Peyer's patch (tissue), 4 donors: Measurements from ENCODE around the gene DGCR6L.
"Not testable (repeated sequence)": the region's sequence is repeated elsewhere in the genome, so short reads cannot be mapped to it uniquely, and the experiment has no call there.

Experiments used
- POLR2A ChIP-seq, 2 donors: fragments of 450-650 bp; IDR thresholded peaks; one replicate each; pipeline ENCODE4 v1.5.1; 2017; ENCODE audit warnings: antibody characterized with exemption in 2 of 2, mild to moderate bottlenecking in 2 of 2, moderate library complexity in 2 of 2
- TF ChIP-seq, protein P1 (sequence below), 6 experiments: fragments of 450-650 bp in 4 of 6; fragments of 200-600 bp in 2 of 6; sonication (generic) in 1 of 6; IDR thresholded peaks; one replicate each; pipeline ENCODE4 v1.5.1; 2017 to 2019; ENCODE audit warnings: antibody characterized with exemption in 6 of 6, mild to moderate bottlenecking in 3 of 6, moderate library complexity in 1 of 6

DNA sequence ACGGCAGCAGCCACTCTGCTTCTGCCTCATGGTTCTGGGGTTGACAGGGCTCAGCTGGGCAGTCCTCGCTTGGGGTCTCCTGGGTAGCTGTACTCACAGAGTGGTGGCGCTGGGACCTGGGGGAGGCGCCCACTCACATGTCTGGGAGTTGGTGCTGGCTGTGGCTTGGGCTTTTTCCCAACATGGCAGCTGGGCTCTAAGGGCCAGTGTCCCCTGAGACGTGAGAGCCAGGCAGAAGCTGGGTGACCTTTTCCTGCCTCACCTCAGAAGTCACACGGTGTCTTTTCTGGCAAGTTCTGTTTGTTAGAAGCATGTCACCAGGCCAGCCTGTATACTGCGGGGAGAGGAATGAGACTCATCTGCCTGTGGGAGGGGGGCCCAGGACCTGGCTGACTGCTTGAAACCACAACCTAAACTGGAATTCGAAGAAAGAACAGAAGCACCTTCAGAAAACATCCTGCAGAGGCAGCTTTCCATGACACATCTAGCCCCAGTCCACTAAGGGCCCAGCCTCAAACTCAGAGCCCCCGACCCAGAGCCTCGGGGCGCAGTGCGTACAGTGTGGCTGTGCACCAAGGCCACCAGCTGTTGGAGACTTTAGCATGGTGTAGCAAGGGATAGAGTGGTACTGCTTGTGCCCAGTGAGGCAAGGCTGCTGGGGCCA, 14.5 kb downstream of the DGCR6L start:
- TF ChIP-seq, protein P1, sequence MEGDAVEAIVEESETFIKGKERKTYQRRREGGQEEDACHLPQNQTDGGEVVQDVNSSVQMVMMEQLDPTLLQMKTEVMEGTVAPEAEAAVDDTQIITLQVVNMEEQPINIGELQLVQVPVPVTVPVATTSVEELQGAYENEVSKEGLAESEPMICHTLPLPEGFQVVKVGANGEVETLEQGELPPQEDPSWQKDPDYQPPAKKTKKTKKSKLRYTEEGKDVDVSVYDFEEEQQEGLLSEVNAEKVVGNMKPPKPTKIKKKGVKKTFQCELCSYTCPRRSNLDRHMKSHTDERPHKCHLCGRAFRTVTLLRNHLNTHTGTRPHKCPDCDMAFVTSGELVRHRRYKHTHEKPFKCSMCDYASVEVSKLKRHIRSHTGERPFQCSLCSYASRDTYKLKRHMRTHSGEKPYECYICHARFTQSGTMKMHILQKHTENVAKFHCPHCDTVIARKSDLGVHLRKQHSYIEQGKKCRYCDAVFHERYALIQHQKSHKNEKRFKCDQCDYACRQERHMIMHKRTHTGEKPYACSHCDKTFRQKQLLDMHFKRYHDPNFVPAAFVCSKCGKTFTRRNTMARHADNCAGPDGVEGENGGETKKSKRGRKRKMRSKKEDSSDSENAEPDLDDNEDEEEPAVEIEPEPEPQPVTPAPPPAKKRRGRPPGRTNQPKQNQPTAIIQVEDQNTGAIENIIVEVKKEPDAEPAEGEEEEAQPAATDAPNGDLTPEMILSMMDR (IDR thresholded peaks at IDR 0.05), result not testable (repeated sequence)
- not testable (repeated sequence) for TF ChIP-seq POLR2A (IDR thresholded peaks at IDR 0.05)
